CMK (cell line): ENCODE data around the gene EEF2K.
"Not testable (repeated sequence)": the region's sequence is repeated elsewhere in the genome, so short reads cannot be mapped to it uniquely, and the experiment has no call there.

Source experiments
- DNase-seq: peaks from one replicate; pipeline ENCODE4 v3.0.0-alpha.2; 2010; ENCODE audit warnings: low read depth

Gene EEF2K

GRCh38 chr16:22213236-22213635 is 7.2 kb downstream of the EEF2K start:
- DNase-seq, result no peak

- DNase-seq, result no peak
Measured at GRCh38 chr16:22213801-22214200, 7.7 kb downstream of the EEF2K start.

GRCh38 chr16:22214402-22214801 is 8.3 kb downstream of the EEF2K start:
- DNase-seq, result no peak

GRCh38 chr16:22214889-22215288 is 8.8 kb downstream of the EEF2K start:
- no peak for DNase-seq

GRCh38 chr16:22216191-22216831 is 10.2 kb downstream of the EEF2K start:
- peak; percentile 91 for DNase-seq

- not testable (repeated sequence) for DNase-seq
Measured at GRCh38 chr16:22216832-22217225, 10.8 kb downstream of the EEF2K start.

- DNase-seq, result no peak
Measured at GRCh38 chr16:22217890-22218730, 12.0 kb downstream of the EEF2K start.

- no peak for DNase-seq
Measured at GRCh38 chr16:22219389-22220068, 13.5 kb downstream of the EEF2K start.

- no peak for DNase-seq
Measured at GRCh38 chr16:22220069-22220440, 14.0 kb downstream of the EEF2K start.

GRCh38 chr16:22220714-22221113 is 14.6 kb downstream of the EEF2K start:
- no peak for DNase-seq

- no peak for DNase-seq
Measured at GRCh38 chr16:22222006-22222405, 15.9 kb downstream of the EEF2K start.

- DNase-seq, result no peak
Measured at GRCh38 chr16:22222998-22223397, 16.9 kb downstream of the EEF2K start.

GRCh38 chr16:22225060-22225459 is 19.0 kb downstream of the EEF2K start:
- no peak for DNase-seq

GRCh38 chr16:22229889-22230288 is 23.8 kb downstream of the EEF2K start:
- no peak for DNase-seq

- DNase-seq, result no peak
Measured at GRCh38 chr16:22232277-22233036, 26.4 kb downstream of the EEF2K start.

GRCh38 chr16:22233037-22233372 is 26.9 kb downstream of the EEF2K start:
- DNase-seq, result no peak

- DNase-seq, result no peak
Measured at GRCh38 chr16:22235839-22236745, 30.0 kb downstream of the EEF2K start.

- DNase-seq, result no peak
Measured at GRCh38 chr16:22239131-22239805, 33.2 kb downstream of the EEF2K start.

GRCh38 chr16:22240023-22240710 is 34.1 kb downstream of the EEF2K start:
- no peak for DNase-seq

- DNase-seq, result no peak
Measured at GRCh38 chr16:22250522-22250921, 44.4 kb downstream of the EEF2K start.
